Testis (tissue), 2 donors: ENCODE data around the gene ATP10B.

Source experiments
- CTCF ChIP-seq, 3 experiments: fragments of 450-650 bp in 2 of 3; fragments of 200-600 bp in 1 of 3; sonication (generic) in 1 of 3; IDR thresholded peaks; one replicate each; pipeline ENCODE4 v1.5.1; 2016 to 2019; ENCODE audit warnings: antibody characterized with exemption in 3 of 3, mild to moderate bottlenecking in 2 of 3, moderate library complexity in 1 of 3
- POLR2A ChIP-seq: fragments of 450-650 bp; IDR thresholded peaks from one replicate; pipeline ENCODE4 v1.6.1; 2017; ENCODE audit warnings: antibody characterized with exemption, mild to moderate bottlenecking, moderate library complexity

DNA sequence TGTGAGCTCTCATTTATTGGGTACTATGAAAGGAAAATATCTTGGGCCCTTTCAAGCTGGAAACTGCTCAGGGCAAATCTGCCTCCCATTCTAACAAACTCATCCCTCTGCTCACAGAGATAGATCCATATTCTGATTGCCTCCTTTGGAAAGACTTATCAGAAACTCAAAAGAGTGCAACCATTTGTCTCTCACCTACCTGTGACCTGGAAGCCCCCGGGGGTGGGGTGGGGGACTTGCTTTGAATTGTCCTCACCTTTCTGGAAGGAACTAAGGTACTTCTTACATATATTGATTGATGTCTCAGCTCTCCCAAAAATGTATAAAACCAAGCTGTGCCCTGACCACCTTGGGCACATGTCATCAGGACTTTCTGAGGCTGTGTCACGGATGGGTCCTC is 125.3 kb downstream of the ATP10B start:
- TF ChIP-seq CTCF (IDR thresholded peaks at IDR 0.05) (no peak), POLR2A (no peak)
